H1 (cell line): ENCODE data around the gene IFITM10. TPM values are rescaled to one million over a fixed set of nuclear protein-coding genes. Genes with fewer than 3 reads are reported as not detected.

ENCODE experiments used
- BACH1 ChIP-seq: IDR thresholded peaks from 2 replicates; pipeline ENCODE4 v1.6.1; 2012; ENCODE audit warnings: low read length, improper control_type of control experiment
- BCL11A ChIP-seq, 2 experiments: IDR thresholded peaks; one replicate each; pipeline ENCODE4 v1.6.1; 2011; ENCODE audit warnings: low read depth in 2 of 2, low read length in 2 of 2, mild to moderate bottlenecking in 2 of 2
- EZH2 ChIP-seq: fragments of 200-600 bp; sonication (generic); IDR thresholded peaks from 2 replicates; pipeline ENCODE4 v1.7.1; 2012; ENCODE audit warnings: low read depth, mild to moderate bottlenecking, moderate library complexity, low read length, inconsistent platforms; ENCODE audit not compliant: severe bottlenecking
- GTF2F1 ChIP-seq: IDR thresholded peaks from 2 replicates; pipeline ENCODE4 v1.6.1; 2012; ENCODE audit warnings: low read depth, low read length, improper control_type of control experiment, borderline replicate concordance
- HDAC2 ChIP-seq, 2 experiments: fragments of 300-600 bp in 1 of 2; sonication (generic) in 1 of 2; IDR thresholded peaks; 2 replicates each; pipeline ENCODE4 v1.6.1; 2011 to 2012; ENCODE audit warnings: low read depth in 2 of 2, low read length in 2 of 2, mild to moderate bottlenecking in 2 of 2, moderate library complexity in 2 of 2, borderline replicate concordance in 1 of 2, inconsistent platforms in 1 of 2
- JUND ChIP-seq: IDR thresholded peaks from 2 replicates; pipeline ENCODE4 v1.6.1; 2011; ENCODE audit warnings: mild to moderate bottlenecking, improper control_type of control experiment, low read length
- NRF1 ChIP-seq: IDR thresholded peaks from 2 replicates; pipeline ENCODE4 v1.6.1; 2011; ENCODE audit warnings: mild to moderate bottlenecking, low read depth, low read length, improper control_type of control experiment
- RAD21 ChIP-seq, 2 experiments: IDR thresholded peaks in 1 of 2; conservative IDR thresholded peaks in 1 of 2; 2 replicates each; pipeline ENCODE4 v1.6.1; 2011; ENCODE audit warnings: low read depth in 2 of 2, low read length in 2 of 2, improper control_type of control experiment in 1 of 2, inconsistent platforms in 1 of 2, mild to moderate bottlenecking in 1 of 2, moderate library complexity in 1 of 2
- RNF2 ChIP-seq: fragments of 200-900, 300-1000 bp; sonication (generic); IDR thresholded peaks from 2 replicates; pipeline ENCODE4 v1.7.1; 2016; ENCODE audit warnings: borderline replicate concordance, low read depth, mild to moderate bottlenecking, antibody characterized with exemption, low read length; ENCODE audit not compliant: poor library complexity, severe bottlenecking; ENCODE audit errors: missing control alignments
- SIX5 ChIP-seq: IDR thresholded peaks from 2 replicates; pipeline ENCODE4 v1.6.1; 2011; ENCODE audit warnings: mild to moderate bottlenecking, low read depth, low read length
- SUZ12 ChIP-seq: fragments of 200-600 bp; sonication (generic); IDR thresholded peaks from 2 replicates; pipeline ENCODE4 v1.6.1; 2012; ENCODE audit warnings: mild to moderate bottlenecking, inconsistent platforms, low read length, moderate library complexity, mixed read lengths
- TEAD4 ChIP-seq: IDR thresholded peaks from 2 replicates; pipeline ENCODE4 v1.6.1; 2012; ENCODE audit warnings: low read depth, low read length, inconsistent platforms, mixed read lengths
- polyA plus RNA-seq, 7 experiments: library from polyadenylated mRNA; depleted of rRNA in 3 of 7; stranded (reverse) in 5 of 7; unstranded in 2 of 7; fragments of >200 nt in 5 of 7; fragments of 200-250 nt in 2 of 7; gene quantifications; 1 replicate in 5 of 7; 2 replicates in 1 of 7; 4 replicates in 1 of 7; pipeline versions ENCODE4 v1.2.1 to v1.2.3, GENCODE V29; 2011 to 2013; ENCODE audit warnings: missing spikeins in 2 of 7, mixed read lengths in 2 of 7
- total RNA-seq: library from RNA; stranded (reverse); fragmentation: NEBNext Ultra II Directional; extraction: Animal tissue kit (Norgen Biotek cat#: 25700); gene quantifications from 2 replicates; pipeline ENCODE4 v1.2.1, GENCODE V29; 2021

The IFITM10 gene
- total and polyA plus RNA-seq, 2 of the 8 experiments (the other 6 are each of a cell fraction or from before 2014, with no cell fraction given), result 0.08 to 0.22 TPM

DNA sequence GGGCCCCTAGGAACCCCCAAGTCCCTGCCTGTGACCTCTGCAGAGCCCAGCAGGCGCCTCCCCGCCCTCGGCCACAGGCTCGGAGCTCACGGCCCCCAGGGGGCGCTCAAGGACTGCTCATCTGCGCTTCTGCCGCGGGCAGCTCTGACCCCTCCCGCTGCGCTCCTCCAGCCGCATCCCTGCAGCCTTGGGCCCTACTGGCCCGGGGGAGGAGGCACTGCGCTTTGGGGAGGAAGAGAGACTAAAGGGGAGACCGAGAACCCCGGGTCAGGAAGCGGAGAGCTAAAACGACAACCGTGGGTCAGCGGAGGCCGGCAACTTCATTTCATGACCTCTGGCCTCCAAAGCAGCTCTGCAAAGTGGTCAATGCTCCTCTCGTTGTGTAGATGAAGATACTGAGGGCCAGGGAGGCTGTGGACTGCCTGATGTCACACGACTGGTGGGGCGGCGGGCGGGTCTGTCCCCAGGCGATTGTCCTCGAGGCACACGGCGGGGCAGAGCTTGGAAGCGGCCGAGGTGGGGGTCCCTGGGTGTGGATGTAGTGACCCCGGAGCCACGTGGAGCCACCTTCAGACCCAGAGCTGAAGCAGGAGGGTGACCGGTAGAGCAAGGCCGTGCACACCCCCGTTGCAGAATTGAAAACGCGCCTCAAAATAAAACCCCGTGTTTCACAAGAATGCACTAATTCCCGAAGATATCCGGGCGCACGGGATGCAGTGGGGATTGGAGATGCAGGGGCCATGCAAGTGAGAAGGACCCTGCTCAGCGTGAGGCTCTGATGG is 56.1 kb downstream of the IFITM10 start (continued):
- TF ChIP-seq SUZ12 (no peak), BACH1 (no peak), HDAC2 (IDR thresholded peaks at IDR 0.05; ENCODE audit: borderline replicate concordance in 1 of 2, low read depth in 2 of 2, low read length in 2 of 2) (no peak), NRF1 (no peak), RNF2 (no peak), EZH2 (peak; percentile 46), GTF2F1 (no peak), TEAD4 (no peak), SIX5 (no peak), JUND (0 out of 2 replicates have a peak, but pooled peaks have one; percentile 31), RAD21 (IDR thresholded peaks at IDR 0.05 in 1 of 2, conservative IDR thresholded peaks at IDR 0.05 in 1 of 2; ENCODE audit: low read depth in 2 of 2, low read length in 2 of 2) (peak; percentile 91 to 95), BCL11A (IDR thresholded peaks at IDR 0.05; ENCODE audit: low read depth in 2 of 2, low read length in 2 of 2) (no peak)
